ENCODE results near the gene ACOT4. TPM values are rescaled to one million over a fixed set of nuclear protein-coding genes. Genes with fewer than 3 reads are reported as not detected.
"Not testable (repeated sequence)": the region's sequence is repeated elsewhere in the genome, so short reads cannot be mapped to it uniquely, and the experiment has no call there.

Gene ACOT4
- total RNA-seq, 1 experiment from 2014 or later, result not detected

- Mint-ChIP-seq H3K4me3 (ENCODE audit: unreplicated experiment) (peak overlapping the region; percentile 93), H3K36me3 (ENCODE audit: insufficient read depth, unreplicated experiment) (peaks cover 9% of the 10 kb centered on the region), H3K27me3 (ENCODE audit: insufficient read depth, unreplicated experiment) (no peaks in the 10 kb centered on the region), H3K4me1 (ENCODE audit: insufficient read depth, unreplicated experiment) (peaks cover 9% of the 10 kb centered on the region), H3K27ac (ENCODE audit: low read depth, unreplicated experiment) (no peak overlapping the region), H3K9me3 (ENCODE audit: unreplicated experiment) (no peaks in the 10 kb centered on the region)
- intact Hi-C loops (cut with micrococcal nuclease), result loop anchor here (5.0 kb wide), 1 partner anchor 40 kb away; no protein-coding TSS in a partner anchor
- no TSS peak for BruUV-seq (replicated peaks)
- DNase-seq (ENCODE audit: unreplicated experiment), result no peak
- CTCF ChIA-PET, result interaction anchor here (0.7 kb wide), 1 partner anchor 97 kb away, joined by 3 read pairs; no protein-coding TSS in a partner anchor
- no peak for TF ChIP-seq CTCF (IDR thresholded peaks at IDR 0.05; ENCODE audit: unreplicated experiment)
- POLR2A ChIA-PET, result interaction anchor here (0.7 to 4.8 kb wide), 6 partner anchors 10 to 76 kb away, joined by 3 to 33 read pairs (median 4); no protein-coding TSS in a partner anchor
Measured at GRCh38 chr14:73567358-73567757, 24.3 kb upstream of the ACOT4 start.

GRCh38 chr14:73567951-73568885 lies 23.5 kb upstream of the ACOT4 start:
- Mint-ChIP-seq H3K4me3 (ENCODE audit: unreplicated experiment) (peak overlapping the region; percentile 93), H3K9me3 (ENCODE audit: unreplicated experiment) (no peaks in the 10 kb centered on the region), H3K27ac (ENCODE audit: low read depth, unreplicated experiment) (peak overlapping the region; percentile 88), H3K36me3 (ENCODE audit: insufficient read depth, unreplicated experiment) (peaks cover 17% of the 10 kb centered on the region), H3K4me1 (ENCODE audit: insufficient read depth, unreplicated experiment) (peaks cover 9% of the 10 kb centered on the region), H3K27me3 (ENCODE audit: insufficient read depth, unreplicated experiment) (no peaks in the 10 kb centered on the region)
- CTCF ChIA-PET, result interaction anchor here (0.6 to 4.6 kb wide), 6 partner anchors 30 to 94 kb away, joined by 3 to 32 read pairs (median 3); partner anchors contain the start of gene ACOT1
- POLR2A ChIA-PET, result interaction anchor here (0.5 to 4.8 kb wide), 24 partner anchors 9 to 517 kb away, joined by 3 to 33 read pairs (median 4); partner anchors contain the start of genes ACOT1, LIN52, NUMB and PTGR2
- no peak for TF ChIP-seq CTCF (IDR thresholded peaks at IDR 0.05; ENCODE audit: unreplicated experiment)
- DNase-seq (ENCODE audit: unreplicated experiment), result peak; percentile 34
- no TSS peak for BruUV-seq (replicated peaks)
- intact Hi-C loops (cut with micrococcal nuclease), result loop anchor here (5.0 kb wide), 1 partner anchor 41 kb away; no protein-coding TSS in a partner anchor

- intact Hi-C loops (cut with micrococcal nuclease), result loop anchor here (1.0 to 5.0 kb wide), 2 partner anchors 42 to 64 kb away; no protein-coding TSS in a partner anchor
- not testable (repeated sequence) for DNase-seq (ENCODE audit: unreplicated experiment); H3K9me3 Mint-ChIP-seq (ENCODE audit: unreplicated experiment); H3K4me1 Mint-ChIP-seq (ENCODE audit: insufficient read depth, unreplicated experiment); H3K27me3 Mint-ChIP-seq (ENCODE audit: insufficient read depth, unreplicated experiment)
- POLR2A ChIA-PET, result interaction anchor here (0.7 to 4.8 kb wide), 22 partner anchors 8 to 433 kb away, joined by 3 to 33 read pairs (median 4); partner anchors contain the start of genes ACOT1, NUMB, PSEN1 and PTGR2
- Mint-ChIP-seq H3K36me3 (ENCODE audit: insufficient read depth, unreplicated experiment) (peaks cover 23% of the 10 kb centered on the region), H3K27ac (ENCODE audit: low read depth, unreplicated experiment) (peak overlapping the region; percentile 88), H3K4me3 (ENCODE audit: unreplicated experiment) (peak overlapping the region; percentile 93)
- CTCF ChIA-PET, result interaction anchor here (1.0 to 4.6 kb wide), 5 partner anchors 31 to 94 kb away, joined by 3 to 32 read pairs (median 3); partner anchors contain the start of gene ACOT1
- TSS peak; percentile 54 for BruUV-seq (replicated peaks)
Measured at GRCh38 chr14:73568886-73569184, 22.8 kb upstream of the ACOT4 start.

- CTCF ChIA-PET, result interaction anchor here (0.7 to 4.6 kb wide), 10 partner anchors 31 to 93 kb away, joined by 3 to 32 read pairs (median 4); partner anchors contain the start of gene ACOT1
- POLR2A ChIA-PET, result interaction anchor here (0.6 to 4.8 kb wide), 27 partner anchors 8 to 433 kb away, joined by 3 to 33 read pairs (median 4); partner anchors contain the start of genes ACOT1, NUMB, PSEN1 and PTGR2
- not testable (repeated sequence) for H3K9me3 Mint-ChIP-seq (ENCODE audit: unreplicated experiment); H3K27me3 Mint-ChIP-seq (ENCODE audit: insufficient read depth, unreplicated experiment); H3K4me1 Mint-ChIP-seq (ENCODE audit: insufficient read depth, unreplicated experiment)
- intact Hi-C loops (cut with micrococcal nuclease), result loop anchor here (1.0 to 5.0 kb wide), 2 partner anchors 42 to 64 kb away; no protein-coding TSS in a partner anchor
- peak within 1 kb of the TSS; percentile 93 for H3K4me3 Mint-ChIP-seq (ENCODE audit: unreplicated experiment)
- H3K27ac Mint-ChIP-seq (ENCODE audit: low read depth, unreplicated experiment), result peak within 1 kb of the TSS; percentile 88
- peaks cover 28% of the 10 kb centered on the region for H3K36me3 Mint-ChIP-seq (ENCODE audit: insufficient read depth, unreplicated experiment)
- BruUV-seq (replicated peaks), result TSS peak; percentile 64
- peak; percentile 88 for DNase-seq (ENCODE audit: unreplicated experiment)
Measured at GRCh38 chr14:73569185-73569958, 22.3 kb upstream of the ACOT4 start, which contains the start of gene ACOT2. Gene ACOT2, plus strand, starts transcription at chr14:73569213. Its CDS starts 28 bp downstream, at chr14:73569241.
